ENCODE measurements around the gene NECAB3. TPM values are rescaled to one million over a fixed set of nuclear protein-coding genes. Genes with fewer than 3 reads are reported as not detected.
A peak's percentile ranks its signal among the peaks of the same experiment; 100 is the strongest.

Gene NECAB3
- total RNA-seq, 1 donor from 2014 or later, result 146 TPM

DNA sequence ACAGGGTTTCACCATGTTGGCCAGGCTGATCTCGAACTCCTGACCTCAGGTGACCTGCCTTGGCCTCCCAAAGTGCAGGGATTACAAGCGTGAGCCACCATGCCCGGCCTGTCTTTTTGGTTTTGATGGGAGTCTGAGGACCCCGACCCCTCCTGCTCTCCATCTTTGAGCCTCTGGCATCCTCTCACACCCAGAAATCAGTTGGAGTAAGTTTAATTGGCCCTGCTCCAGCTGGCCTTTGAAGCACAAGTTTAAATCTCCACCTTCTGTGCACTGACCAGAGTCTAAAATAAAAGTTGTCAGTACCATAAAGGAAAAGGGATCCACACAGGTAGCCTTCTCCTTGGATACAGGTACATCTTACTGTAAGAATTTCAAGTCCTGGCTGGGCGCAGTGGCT is 28.0 kb downstream of the NECAB3 start:
- Mint-ChIP-seq H3K4me1 (ENCODE audit: low read depth, unreplicated experiment) (peaks cover 48% of the 10 kb centered on the region), H3K36me3 (ENCODE audit: unreplicated experiment) (no peaks in the 10 kb centered on the region), H3K27ac (ENCODE audit: unreplicated experiment) (no peak overlapping the region), H3K27me3 (ENCODE audit: unreplicated experiment) (peaks cover 15% of the 10 kb centered on the region), H3K9me3 (ENCODE audit: unreplicated experiment) (peaks cover 25% of the 10 kb centered on the region), H3K4me3 (ENCODE audit: unreplicated experiment) (no peak overlapping the region)
- DNase-seq, result no peak
- TF ChIP-seq, protein P1, sequence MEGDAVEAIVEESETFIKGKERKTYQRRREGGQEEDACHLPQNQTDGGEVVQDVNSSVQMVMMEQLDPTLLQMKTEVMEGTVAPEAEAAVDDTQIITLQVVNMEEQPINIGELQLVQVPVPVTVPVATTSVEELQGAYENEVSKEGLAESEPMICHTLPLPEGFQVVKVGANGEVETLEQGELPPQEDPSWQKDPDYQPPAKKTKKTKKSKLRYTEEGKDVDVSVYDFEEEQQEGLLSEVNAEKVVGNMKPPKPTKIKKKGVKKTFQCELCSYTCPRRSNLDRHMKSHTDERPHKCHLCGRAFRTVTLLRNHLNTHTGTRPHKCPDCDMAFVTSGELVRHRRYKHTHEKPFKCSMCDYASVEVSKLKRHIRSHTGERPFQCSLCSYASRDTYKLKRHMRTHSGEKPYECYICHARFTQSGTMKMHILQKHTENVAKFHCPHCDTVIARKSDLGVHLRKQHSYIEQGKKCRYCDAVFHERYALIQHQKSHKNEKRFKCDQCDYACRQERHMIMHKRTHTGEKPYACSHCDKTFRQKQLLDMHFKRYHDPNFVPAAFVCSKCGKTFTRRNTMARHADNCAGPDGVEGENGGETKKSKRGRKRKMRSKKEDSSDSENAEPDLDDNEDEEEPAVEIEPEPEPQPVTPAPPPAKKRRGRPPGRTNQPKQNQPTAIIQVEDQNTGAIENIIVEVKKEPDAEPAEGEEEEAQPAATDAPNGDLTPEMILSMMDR (IDR thresholded peaks at IDR 0.05; ENCODE audit: partially characterized antibody, unreplicated experiment), result no peak

DNA sequence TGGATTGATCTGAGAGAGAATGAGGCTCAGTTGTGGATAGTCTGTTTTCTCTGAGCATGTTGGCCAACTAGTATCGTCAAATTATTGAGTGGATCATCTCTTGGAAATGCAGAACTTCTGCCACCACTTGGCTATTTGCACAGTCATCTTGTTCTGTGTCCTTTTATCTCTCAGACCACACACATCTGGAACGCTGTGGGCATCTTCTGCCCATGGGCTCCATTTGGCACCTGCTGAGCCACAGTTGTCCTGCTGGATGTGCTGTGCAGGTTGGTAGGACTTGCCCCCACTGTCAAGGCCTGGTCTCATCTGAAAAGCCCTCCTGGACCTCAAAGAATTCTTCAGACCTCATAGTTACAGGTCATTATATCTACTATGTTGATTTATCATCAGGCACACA is 28.8 kb downstream of the NECAB3 start:
- TF ChIP-seq, protein P1 (IDR thresholded peaks at IDR 0.05; ENCODE audit: partially characterized antibody, unreplicated experiment), result no peak
- Mint-ChIP-seq H3K36me3 (ENCODE audit: unreplicated experiment) (no peaks in the 10 kb centered on the region), H3K4me3 (ENCODE audit: unreplicated experiment) (no peak overlapping the region), H3K9me3 (ENCODE audit: unreplicated experiment) (peaks cover 22% of the 10 kb centered on the region), H3K27me3 (ENCODE audit: unreplicated experiment) (peaks cover 11% of the 10 kb centered on the region), H3K4me1 (ENCODE audit: low read depth, unreplicated experiment) (peaks cover 42% of the 10 kb centered on the region), H3K27ac (ENCODE audit: unreplicated experiment) (peak overlapping the region; percentile 39)
- no peak for DNase-seq

- H3K4me3 Mint-ChIP-seq (ENCODE audit: unreplicated experiment), result no peak overlapping the region
Observed at GRCh38 chr20:33645072-33645358, 29.2 kb downstream of the NECAB3 start.

DNA sequence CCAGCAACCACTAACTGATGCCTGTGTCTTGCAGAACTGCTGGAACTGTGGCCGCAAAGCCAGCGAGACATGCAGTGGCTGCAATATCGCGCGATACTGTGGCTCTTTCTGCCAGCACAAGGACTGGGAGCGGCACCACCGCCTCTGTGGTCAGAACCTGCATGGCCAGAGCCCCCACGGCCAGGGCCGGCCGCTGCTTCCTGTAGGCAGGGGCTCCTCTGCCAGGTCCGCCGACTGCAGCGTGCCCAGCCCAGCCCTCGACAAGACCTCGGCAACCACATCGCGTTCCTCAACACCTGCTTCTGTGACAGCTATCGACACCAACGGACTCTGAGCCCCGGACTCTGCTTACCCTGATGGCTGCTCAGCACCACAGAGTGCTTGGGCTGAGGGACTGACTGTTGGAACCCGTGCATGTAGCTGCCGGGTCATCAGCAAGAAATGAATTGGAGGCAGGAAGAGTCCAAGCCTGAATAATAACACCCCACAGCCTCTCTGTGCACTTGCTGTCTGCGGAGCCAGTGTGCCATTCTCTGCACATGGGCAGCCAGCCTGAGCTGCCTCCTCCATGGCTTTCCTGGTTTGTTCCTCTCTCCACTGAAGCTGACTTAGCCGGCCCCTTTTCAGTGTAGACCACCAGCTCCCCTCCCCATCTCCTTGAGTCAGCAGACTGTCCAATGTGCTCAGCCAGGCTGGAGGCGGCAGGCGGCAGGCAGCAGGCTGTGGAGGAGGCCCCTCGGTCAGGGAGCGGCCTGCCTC is 29.7 kb downstream of the NECAB3 start:
- H3K36me3 Mint-ChIP-seq (ENCODE audit: unreplicated experiment), result peaks cover 6% of the 10 kb centered on the region
- no peak overlapping the region for H3K27ac Mint-ChIP-seq (ENCODE audit: unreplicated experiment)
- no peak overlapping the region for H3K4me3 Mint-ChIP-seq (ENCODE audit: unreplicated experiment)
- peaks cover 25% of the 10 kb centered on the region for H3K9me3 Mint-ChIP-seq (ENCODE audit: unreplicated experiment)
- peaks cover 39% of the 10 kb centered on the region for H3K4me1 Mint-ChIP-seq (ENCODE audit: low read depth, unreplicated experiment)
- TF ChIP-seq, protein P1 (IDR thresholded peaks at IDR 0.05; ENCODE audit: partially characterized antibody, unreplicated experiment), result no peak
- H3K27me3 Mint-ChIP-seq (ENCODE audit: unreplicated experiment), result peaks cover 13% of the 10 kb centered on the region
- no peak for DNase-seq

More at GRCh38 chr20:33645072-33645358, 29.2 kb downstream of the NECAB3 start:
- Mint-ChIP-seq H3K4me1 (ENCODE audit: low read depth, unreplicated experiment) (peaks cover 41% of the 10 kb centered on the region), H3K27me3 (ENCODE audit: unreplicated experiment) (peaks cover 13% of the 10 kb centered on the region), H3K27ac (ENCODE audit: unreplicated experiment) (peak overlapping the region; percentile 39), H3K36me3 (ENCODE audit: unreplicated experiment) (peaks cover 2% of the 10 kb centered on the region), H3K9me3 (ENCODE audit: unreplicated experiment) (peaks cover 23% of the 10 kb centered on the region)
- no peak for DNase-seq
- TF ChIP-seq, protein P1 (IDR thresholded peaks at IDR 0.05; ENCODE audit: partially characterized antibody, unreplicated experiment), result no peak

DNA sequence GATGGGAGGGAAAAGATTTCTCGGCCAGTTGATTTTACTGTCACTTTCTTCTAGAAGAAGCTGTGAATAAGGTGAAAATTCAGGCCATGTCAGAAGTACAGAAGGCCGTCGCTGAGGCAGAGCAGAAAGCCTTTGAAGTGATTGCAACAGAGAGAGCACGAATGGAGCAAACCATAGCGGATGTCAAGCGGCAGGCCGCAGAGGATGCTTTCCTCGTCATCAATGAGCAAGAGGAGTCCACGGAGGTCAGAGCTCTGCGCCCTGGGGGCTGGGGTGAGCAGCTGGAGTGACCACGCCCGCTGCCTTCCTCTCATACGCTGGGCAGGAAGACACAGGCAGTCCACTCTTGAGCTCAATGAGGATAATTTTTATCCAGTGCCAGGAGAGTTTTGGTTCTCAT is 33.9 kb downstream of the NECAB3 start:
- DNase-seq, result no peak
- H3K27me3 Mint-ChIP-seq (ENCODE audit: unreplicated experiment), result peaks cover 7% of the 10 kb centered on the region
- H3K4me1 Mint-ChIP-seq (ENCODE audit: low read depth, unreplicated experiment), result peaks cover 18% of the 10 kb centered on the region
- peaks cover 9% of the 10 kb centered on the region for H3K9me3 Mint-ChIP-seq (ENCODE audit: unreplicated experiment)
- H3K27ac Mint-ChIP-seq (ENCODE audit: unreplicated experiment), result peak overlapping the region; percentile 86
- TF ChIP-seq, protein P1 (IDR thresholded peaks at IDR 0.05; ENCODE audit: partially characterized antibody, unreplicated experiment), result no peak
- H3K4me3 Mint-ChIP-seq (ENCODE audit: unreplicated experiment), result peak overlapping the region; percentile 28
- peaks cover 9% of the 10 kb centered on the region for H3K36me3 Mint-ChIP-seq (ENCODE audit: unreplicated experiment)
